22Rv1 (cell line): ENCODE results near the gene MAPK6.

ENCODE experiments used
- H3K27ac ChIP-seq: fragments of 450-650 bp; 2 replicates; pipeline ENCODE4 v1.5.1; 2017
- ZFX ChIP-seq: fragments of 450-650 bp; IDR thresholded peaks from 2 replicates; pipeline ENCODE4 v1.6.1; 2017; ENCODE audit warnings: antibody characterized with exemption, borderline replicate concordance
- TF ChIP-seq, protein P1 (sequence below): fragments of 450-650 bp; IDR thresholded peaks from 2 replicates; pipeline ENCODE4 v1.5.1; 2017; ENCODE audit warnings: mild to moderate bottlenecking

MAPK6 gene

DNA sequence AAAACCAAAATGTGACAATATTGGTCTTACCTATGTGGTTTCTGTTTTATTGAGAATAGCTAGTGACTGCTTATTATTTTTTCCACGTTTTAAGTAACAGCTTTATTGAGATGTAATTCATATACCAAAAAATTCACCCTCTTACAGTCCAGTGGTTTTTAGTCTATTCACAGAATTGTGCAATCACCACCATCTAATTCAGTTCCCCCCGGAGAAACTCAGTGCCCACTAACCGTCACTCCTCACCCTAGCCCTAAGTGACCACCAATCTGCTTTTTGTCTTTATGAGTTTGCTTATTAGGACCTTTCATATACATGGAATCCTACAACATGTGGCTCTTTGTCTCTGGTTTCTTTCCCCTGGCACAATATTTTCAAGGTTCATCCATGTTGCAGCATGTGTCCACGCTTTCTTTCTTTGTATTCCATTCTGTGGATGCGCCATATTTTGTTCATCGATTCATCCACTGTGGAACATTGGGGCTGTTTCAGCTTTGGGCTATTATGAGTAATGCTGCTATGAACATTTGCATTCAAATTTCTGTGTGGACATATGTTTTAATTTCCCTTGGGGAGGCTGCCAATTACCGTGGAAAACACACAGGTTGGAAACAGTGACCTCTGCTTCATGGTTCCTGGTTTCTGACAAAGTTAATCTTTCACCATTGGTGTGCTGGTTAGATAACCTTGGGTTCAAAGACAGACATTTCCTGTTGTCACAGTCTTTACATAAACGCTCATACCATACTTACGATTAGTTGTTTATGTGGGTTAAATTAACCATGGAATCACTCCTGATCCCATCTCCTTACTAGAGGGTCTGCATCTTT, 96.8 kb downstream of the MAPK6 start:
- TF ChIP-seq, protein P1, sequence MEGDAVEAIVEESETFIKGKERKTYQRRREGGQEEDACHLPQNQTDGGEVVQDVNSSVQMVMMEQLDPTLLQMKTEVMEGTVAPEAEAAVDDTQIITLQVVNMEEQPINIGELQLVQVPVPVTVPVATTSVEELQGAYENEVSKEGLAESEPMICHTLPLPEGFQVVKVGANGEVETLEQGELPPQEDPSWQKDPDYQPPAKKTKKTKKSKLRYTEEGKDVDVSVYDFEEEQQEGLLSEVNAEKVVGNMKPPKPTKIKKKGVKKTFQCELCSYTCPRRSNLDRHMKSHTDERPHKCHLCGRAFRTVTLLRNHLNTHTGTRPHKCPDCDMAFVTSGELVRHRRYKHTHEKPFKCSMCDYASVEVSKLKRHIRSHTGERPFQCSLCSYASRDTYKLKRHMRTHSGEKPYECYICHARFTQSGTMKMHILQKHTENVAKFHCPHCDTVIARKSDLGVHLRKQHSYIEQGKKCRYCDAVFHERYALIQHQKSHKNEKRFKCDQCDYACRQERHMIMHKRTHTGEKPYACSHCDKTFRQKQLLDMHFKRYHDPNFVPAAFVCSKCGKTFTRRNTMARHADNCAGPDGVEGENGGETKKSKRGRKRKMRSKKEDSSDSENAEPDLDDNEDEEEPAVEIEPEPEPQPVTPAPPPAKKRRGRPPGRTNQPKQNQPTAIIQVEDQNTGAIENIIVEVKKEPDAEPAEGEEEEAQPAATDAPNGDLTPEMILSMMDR: no peak
- no peak for TF ChIP-seq ZFX
- H3K27ac ChIP-seq: no peak overlapping the region
